Measurements from ENCODE around the gene ZDHHC18.
"Not testable (repeated sequence)": the region's sequence is repeated elsewhere in the genome, so short reads cannot be mapped to it uniquely, and the experiment has no call there.

ZDHHC18 gene

DNA sequence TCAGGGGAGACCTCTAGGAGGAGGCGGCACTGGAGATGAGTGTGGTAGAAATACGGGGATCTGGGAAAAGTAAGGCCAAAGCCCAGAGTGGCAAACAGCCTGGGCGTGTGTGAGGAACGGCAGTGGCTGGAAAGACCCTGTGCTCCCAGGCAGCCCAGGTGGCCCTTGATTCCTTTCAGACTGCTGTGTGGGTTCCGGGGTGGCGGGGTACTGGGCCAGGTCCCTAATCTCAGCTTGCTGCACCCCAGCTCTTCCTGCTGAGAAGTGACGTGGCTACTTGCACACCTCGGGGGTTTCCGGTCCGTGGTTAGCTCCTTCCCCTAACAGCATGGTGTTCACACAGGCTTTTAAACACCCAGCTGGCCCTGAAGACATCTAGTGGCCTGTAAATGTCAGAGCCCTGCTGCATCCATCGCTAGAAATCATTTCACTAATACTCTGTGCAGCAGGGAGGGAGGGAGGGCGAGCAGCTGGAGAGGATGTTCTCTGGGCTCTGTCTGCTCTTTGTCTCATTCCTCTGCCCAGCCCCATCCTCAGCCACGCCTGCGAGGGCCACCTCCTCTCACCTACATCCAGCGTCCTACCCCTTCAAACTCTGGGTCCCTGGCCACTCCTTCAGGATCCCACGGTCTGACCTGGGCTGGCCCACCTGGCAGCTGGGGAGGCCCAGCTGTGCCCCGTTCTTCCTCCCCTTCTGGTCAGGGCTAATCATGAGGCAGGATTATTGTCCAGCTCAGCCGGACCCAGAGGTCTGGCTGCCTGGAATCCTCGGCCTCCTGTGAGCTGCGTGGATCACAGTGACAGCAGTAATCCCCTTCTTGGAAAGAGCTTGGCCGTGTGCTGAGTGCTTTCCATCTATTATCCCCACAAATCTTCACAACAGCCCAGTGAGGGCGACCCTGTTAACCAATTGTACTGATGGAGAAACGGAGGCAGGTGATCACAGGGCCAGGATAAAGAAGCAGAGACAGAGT is 7.2 kb downstream of the ZDHHC18 start:
- DNase-seq (ENCODE audit: low spot score), result peak; percentile 91

DNA sequence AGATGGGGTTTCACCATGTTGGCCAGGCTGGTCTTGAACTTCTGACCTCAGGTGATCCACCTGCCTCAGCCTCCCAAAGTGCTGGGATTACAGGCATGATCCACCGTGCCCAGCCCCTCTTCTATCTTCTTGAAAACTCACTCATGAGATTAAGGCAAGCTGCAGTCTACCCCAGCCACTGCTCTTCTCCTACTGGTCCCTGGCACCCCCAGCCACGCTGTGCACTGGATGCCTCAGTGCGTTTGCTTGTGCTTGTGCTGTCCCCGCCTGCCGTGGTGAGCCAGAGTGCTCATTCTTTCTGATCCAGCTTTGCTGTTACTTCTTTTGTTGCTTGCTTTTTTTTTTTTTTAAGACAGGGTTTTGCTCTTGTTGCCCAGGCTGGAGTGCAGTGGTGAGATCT is 11.2 kb downstream of the ZDHHC18 start:
- DNase-seq (ENCODE audit: low spot score), result not testable (repeated sequence)

DNA sequence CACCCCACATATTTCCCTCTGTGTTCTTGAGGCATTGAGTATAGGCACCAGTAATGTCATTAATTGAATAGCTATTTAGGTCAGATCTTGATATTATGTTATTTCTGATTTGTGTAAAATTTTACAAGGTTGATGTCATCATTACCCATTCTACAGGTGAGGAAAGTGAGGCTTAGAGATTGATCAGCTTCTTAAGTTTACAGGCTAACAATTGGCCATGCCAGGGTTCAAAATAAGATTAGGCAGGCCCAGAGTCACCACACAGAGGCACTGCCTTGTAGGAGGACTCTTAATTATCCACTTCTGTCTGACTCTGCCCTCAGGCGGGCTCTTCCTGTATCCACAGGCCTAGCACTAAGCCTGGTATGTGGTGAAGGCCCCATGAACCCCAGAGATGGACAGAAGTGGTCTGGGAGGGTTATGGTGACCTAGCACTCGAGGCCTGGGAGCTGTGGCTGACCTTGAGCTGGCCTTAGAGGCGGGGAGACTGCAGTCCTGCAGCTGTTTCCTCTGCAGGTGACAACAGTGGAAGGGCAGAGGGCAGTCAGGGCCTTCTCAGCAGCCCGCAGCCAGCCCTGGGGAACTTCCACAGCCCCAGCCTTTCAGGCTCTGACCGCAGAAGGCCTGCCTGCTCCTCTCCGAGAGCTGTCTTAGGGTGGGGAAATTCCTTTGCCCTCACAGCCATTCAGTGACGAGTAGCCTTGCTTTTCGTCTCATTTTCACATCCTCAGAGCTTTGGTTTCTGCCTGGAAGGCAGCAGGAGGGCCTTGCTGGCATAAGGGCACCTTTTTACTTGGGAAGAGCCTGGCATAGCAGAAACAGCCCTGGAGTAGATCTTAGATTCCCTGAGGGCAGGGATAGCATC is 12.2 kb downstream of the ZDHHC18 start:
- peak; percentile 61 for DNase-seq (ENCODE audit: low spot score)

DNA sequence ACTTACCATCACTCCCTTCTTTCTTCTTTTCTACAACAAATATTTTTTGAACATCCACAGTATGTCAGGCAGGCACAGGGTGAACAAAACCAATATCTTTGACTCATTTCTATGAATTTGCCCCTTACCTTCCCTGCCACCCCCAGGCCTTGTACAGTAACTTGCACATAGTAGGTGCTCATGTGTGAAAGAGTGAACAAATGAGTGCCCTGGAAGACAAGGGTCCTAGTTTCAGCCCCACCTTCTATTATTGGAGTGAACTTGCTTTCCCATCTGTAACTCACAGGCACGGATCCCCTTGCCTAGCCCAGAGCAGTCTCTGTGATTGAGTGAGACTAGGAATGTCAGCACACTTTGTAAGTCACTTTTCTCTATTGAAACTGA is 12.8 kb downstream of the ZDHHC18 start:
- no peak for DNase-seq (ENCODE audit: low spot score)

DNA sequence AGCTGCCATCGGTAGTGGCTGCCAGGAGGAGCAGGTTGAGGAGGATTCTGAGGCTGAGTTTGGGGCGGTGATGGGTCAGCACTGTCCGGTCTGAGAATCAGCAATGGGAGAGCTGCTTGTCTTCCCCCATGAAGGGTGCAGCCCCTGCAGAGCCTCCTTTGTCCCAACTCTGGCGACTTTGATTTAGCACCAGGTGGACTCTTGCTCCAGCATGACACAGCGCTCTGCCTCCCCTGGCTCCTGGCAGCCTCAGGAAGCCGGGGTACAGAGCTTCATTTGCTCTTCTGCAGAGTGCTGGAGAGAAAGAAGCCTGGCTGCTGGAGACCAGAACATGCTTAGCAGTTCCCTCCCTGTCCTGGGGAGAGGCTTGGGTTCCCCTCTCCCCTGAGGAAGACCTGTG is 13.3 kb downstream of the ZDHHC18 start:
- no peak for DNase-seq (ENCODE audit: low spot score)

DNA sequence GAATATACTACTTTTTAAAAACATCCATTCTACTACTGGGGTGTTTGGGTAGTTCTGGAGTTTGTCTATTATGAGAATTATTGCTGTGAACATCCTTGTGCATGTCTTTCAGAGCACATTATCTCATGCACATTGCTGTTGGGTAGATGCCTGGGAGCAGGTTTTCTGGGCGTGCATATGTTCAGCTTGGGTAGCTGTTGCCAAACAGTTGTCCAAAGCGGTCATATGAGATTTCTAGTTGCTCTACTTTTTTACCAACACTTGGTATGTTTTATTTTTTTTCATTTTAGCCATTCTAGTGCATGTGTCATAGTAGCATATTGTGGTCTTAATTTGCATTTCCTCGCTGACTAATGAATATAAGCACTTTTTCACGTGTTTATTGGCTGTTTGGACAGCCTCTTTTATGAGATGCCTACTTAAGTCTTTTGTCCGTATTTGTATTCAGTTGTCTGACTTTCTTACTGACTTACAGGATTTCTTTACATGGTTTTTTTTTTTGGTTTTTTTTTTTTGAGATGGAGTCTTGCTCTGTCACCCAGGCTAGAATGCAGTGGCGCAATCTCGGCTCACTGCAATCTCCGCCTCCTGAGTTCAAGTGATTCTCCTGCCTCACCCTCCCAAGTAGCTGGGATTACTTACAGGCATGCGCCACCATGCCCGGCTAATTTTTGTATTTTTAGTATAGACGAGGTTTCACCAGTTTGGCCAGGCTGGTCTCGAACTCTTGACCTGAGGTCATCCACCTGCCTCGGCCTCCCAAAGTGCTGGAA is 18.1 kb downstream of the ZDHHC18 start:
- DNase-seq (ENCODE audit: low spot score), result no peak

DNA sequence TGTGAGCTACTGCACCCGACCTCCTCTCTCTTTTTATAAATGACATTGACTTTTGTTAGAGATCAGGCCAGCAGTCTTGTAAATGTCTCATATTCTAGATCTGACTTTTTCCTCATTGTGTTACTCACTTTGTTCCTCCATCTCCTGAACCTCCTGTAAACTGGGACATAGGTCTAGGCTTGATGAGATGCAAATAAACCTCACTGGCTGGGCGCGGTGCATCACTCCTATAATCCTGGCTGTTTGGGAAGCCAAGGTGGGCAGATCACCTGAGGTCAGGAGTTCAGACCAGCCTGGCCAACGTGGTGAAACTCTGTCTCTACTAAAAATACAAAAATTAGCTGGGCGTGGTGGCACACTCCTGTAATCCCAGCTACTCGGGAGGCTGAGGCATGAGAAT is 21.3 kb downstream of the ZDHHC18 start:
- DNase-seq (ENCODE audit: low spot score), result not testable (repeated sequence)

DNA sequence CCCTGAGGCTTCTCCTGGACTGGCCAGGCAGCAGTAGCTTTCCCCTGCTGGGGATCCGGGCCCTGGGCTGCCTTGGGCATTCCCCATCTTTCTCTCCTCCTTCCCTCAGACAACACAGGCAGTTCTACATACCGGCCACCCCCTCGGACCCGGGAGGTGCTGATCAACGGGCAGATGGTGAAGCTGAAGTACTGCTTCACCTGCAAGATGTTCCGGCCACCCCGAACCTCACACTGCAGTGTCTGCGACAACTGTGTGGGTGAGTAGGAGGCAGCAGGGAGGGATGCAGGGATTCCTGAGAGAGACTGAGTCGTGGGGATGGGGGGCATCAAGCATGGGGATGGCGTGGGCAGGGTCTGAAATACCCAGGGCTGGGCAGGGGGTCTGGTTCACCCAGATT is 22.0 kb downstream of the ZDHHC18 start:
- DNase-seq (ENCODE audit: low spot score), result no peak

DNA sequence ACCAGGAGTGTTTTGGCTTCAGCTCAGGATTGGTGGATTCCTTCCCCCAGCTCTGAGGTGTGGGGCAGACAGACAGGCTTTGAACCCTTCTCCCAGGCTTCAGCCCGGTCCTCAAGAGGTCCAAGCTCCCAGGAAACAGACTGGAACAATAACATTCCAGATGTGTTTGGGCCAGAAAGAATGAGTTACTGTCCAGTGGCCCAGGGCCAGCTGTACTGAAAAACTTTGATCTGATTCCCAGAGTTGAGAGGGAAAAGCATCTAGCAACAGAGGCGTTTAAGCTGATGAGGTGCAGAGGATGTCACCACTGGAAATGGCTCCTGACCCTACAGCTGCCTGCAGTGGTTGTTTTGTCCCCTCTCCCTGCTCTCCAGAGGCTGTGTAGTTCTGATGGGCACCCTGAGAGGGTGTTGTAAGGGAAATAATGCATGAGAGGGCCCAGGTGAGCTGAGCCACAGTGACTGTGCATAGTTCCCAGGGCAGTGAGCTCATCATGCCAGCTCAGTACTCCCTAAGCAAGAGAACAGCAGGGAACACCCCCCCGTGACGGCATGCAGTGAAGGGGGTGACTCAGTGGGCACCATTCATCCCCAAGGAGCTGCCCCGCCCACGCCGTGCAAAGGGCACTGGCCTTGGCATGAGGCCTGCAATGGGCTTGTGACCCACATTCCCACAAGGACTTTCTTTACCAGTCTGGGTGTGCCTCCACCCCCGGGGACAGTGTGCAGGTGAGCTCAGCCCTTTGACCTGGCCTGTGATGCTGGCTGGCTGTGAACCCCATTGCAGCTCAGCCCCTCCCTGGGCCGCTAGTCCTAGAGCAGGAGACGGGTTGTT is 22.7 kb downstream of the ZDHHC18 start:
- no peak for DNase-seq (ENCODE audit: low spot score)

DNA sequence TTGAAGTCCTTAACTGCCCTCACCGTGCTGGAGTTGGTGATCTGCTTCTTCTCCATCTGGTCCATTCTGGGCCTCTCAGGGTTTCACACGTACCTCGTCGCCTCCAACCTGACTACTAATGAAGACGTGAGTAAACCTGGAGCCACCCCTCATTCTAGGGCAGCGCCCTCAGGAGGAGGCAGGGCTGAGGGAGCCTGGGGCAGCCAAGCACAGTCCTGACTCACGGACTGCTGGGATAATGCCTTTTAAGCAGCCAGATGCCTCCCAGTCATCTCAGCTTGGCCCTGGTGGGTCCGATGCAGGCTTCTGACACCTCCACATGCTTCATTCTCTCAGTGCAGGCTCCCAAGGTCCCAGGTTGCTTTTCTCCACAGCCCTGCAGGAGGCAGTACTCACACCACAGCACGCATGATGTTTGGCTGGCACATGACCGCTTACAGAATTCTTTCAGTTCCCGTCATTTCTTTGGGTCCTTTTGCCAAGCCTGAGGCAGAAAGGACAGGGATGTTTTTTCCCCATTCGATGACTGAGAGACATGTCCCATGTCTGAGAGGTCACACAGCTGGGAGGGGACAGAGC is 24.7 kb downstream of the ZDHHC18 start:
- DNase-seq (ENCODE audit: low spot score), result no peak

DNA sequence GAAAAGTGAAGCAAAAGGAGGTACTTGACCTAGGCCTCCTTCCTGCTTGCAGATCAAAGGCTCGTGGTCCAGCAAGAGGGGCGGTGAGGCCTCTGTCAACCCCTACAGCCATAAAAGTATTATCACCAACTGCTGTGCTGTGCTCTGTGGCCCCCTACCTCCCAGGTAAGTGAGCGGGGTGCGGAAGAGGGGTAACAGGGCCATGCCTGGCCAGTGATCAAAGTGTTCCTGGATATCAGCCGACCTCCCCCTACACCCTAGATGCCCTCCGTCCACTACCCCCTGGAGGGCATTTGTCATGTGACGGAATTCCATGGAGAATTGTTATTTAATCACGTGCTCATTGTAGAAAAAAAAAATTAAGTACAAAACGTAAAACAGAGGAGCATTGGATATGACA is 26.2 kb downstream of the ZDHHC18 start:
- no peak for DNase-seq (ENCODE audit: low spot score)

DNA sequence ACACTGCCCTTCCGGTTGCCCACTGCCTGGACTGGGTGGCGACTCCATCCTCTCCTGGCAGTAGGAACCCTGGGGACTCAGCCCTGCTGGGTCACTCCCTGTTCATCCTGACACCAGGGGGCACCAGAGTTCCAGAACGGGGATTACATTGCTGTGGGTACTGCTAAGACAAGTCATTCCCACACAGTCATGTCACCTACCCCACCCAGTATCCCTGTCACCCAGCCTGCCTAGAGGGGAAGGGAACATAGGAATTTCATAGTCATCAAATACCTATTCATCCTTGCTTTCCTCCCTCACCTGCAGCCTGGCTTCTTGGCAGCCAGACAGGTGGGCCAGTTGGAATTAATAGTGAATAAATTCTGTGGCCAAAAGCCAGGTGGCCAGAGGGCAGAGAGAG is 26.7 kb downstream of the ZDHHC18 start:
- DNase-seq (ENCODE audit: low spot score), result peak; percentile 74

DNA sequence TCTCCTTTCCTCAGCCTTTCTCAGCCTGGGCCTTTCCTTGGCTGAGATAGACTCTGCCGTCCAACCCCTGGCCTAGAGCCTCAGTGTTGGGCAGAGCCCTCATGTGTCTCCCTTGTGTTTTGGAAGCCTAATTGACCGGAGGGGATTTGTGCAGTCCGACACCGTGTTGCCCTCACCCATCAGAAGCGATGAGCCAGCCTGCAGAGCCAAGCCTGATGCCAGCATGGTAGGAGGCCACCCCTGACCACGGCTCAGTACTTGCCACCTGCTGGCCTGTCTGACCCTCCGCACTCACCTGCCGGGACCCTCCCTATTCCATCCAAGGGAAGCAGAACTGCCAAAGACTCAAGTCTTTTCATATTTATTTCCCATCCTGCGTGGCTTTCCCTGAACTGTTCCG is 27.1 kb downstream of the ZDHHC18 start:
- no peak for DNase-seq (ENCODE audit: low spot score)

DNA sequence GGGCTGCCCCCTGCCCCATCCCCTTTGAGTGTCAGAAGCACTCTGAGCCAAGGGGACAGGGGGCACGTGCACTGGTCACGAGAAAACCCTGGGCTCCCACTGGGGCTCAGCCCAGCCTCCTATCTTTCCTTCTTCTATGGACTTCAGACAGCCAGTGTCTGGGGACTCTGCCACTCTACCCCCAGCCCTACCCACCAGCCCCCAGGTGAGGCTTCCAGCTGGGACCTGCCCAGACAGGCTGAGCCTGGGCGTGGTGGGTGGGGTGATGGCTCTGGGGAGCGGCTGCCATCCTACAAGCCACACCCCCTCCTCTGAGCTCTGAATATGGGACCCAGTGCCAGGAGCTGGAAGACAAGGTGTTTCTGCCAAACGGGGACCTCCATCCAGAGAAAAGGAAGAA is 28.4 kb downstream of the ZDHHC18 start:
- no peak for DNase-seq (ENCODE audit: low spot score)

DNA sequence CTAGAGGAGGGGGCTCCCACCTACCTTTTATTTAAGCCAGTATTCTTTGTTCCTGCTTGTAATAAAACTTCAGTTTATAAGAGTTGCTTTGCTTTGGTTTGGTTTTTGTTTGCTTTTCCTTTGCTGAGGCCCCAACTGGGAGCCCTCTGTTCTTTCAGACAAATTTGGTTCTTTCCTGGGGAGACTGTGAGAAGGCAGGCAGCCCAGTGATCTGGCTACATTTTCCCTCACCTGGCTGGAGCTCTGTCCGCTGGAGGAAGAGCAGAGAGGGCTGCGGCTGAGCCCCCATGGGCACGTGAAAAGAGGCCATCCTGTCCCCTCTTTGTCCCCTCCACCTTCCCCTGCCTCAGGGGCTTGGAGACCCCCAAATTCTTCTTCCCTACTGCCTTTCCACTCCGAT is 29.1 kb downstream of the ZDHHC18 start:
- no peak for DNase-seq (ENCODE audit: low spot score)

DNA sequence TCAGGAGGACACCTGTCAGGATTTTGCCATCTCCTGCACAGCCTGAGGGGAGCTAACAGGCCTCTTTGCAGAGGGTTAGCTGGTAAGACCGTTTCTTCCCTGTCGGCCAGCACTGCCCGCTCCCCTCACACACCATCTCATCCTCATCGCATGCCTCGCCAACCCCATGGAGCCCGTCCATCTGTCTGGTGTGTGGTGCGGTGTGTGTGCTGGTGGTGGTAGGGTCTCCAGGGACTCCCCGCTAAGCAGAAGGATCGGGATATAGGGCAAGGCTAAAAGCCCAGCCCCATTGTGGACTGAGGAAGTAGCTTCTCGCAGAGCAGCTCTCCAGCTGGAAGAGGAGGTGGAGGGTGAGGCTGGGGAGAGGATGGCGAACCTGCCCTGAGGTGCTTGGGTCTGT is 29.7 kb downstream of the ZDHHC18 start:
- no peak for DNase-seq (ENCODE audit: low spot score)

DNA sequence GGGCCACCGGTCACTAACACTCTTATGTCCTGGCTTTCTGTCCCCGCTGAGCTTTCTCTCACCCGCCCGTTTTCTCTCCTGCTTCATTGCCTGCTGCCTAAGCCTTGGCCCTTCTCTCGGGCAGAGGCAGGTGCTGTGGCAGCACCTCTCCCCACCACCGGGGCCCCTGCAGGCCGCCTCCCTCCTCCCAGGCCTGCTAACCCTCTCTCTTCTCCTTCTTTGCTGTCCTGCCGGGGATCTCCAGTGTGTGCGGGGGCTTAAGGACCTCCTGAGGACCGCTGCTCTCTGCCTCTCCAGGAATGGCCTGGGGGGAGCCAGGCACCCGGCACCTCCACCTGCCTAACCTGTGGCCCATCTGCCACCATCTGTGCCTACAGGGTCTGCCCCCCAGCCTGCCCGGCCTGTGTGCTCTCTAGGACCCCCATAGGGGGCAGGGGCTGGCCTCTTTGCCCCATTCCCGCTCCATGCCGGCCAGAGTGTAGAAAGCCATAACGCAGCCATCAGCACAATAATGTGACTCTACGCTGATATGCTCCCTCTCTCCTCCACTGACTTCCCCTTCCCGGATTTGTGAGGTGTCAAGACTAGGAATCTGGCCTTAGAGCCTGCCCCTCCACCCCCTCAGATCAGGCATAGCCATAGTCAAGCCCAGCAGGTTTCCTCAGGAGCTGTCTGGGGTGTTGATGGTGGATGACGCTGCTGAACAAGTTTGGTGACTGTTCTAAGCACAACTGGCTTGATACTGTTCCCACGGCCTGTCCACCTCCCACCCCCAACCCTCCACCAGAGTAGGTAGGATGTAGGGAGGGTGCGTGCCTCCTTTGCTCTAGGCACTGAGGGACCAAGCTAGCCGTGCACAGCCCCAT is 30.3 kb downstream of the ZDHHC18 start:
- DNase-seq (ENCODE audit: low spot score), result no peak

DNA sequence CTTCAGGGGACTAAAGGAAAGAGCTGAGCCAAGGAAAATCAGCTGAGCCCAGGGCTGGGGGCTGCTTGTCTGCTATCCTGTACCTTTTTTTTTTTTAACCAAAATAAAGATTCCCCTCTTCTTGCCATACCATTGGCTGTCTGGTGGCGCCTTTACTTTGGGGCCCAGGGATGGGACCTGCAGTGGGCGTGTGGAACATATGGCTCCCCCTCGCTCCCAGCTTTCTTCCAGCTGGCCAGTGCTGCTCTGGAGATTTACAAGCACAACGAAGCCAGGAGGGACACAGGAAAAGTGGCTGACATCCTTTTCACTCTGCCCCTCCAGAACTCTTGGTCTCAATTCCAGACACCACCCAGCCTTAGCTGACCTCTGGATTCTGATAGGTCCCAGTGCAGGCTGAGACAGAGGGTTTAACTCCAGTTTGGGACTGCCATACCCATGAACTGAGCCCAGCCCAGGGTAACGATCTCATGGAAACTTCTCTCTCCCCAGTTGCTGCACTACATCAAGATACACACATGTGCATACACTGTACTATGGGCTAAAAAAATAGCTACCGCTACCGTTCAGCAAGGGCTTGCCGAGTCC is 31.1 kb downstream of the ZDHHC18 start:
- DNase-seq (ENCODE audit: low spot score), result no peak

DNA sequence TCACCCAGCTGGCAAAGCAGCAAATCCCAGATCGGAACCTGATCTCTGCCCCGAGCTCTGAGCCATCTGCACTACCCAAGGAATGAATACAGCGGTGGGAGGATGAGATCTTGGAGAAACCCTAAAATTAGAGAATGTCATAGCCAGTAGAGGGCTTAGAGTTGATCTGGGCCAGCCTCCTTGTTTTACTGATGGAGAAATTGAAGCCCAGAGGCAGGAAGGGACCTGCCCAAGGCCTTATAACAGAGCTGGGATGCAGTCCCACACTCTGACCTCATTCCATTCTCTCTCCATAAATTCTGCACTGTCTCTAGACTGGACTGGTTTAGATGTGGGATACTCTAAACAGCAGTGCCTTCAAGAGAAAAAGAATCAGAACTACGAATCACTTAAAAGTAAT is 31.7 kb downstream of the ZDHHC18 start:
- no peak for DNase-seq (ENCODE audit: low spot score)

All from activated CD4-positive, alpha-beta T cell treated with anti-CD3 and anti-CD28 coated beads, Interleukin-2, Interleukin-4, amounts not matched to agents 100 ng/mL and 50 ng/mL, durations not matched to agents 16 hours and 8 hours (primary cell).